Stimulated activated CD8-positive, alpha-beta memory T cell treated with anti-CD3 and anti-CD28 coated beads, Interleukin-4, amount 100 ng/mL, for 1 hour (primary cell): ENCODE measurements around the gene RNF128.
"Not testable (repeated sequence)": the region's sequence is repeated elsewhere in the genome, so short reads cannot be mapped to it uniquely, and the experiment has no call there.

Experiments
- DNase-seq, 2 donors: peaks; one replicate each; pipeline ENCODE4 v3.0.0-alpha.2; 2020; ENCODE audit warnings: low read depth in 2 of 2, low spot score in 1 of 2

RNF128 gene

DNA sequence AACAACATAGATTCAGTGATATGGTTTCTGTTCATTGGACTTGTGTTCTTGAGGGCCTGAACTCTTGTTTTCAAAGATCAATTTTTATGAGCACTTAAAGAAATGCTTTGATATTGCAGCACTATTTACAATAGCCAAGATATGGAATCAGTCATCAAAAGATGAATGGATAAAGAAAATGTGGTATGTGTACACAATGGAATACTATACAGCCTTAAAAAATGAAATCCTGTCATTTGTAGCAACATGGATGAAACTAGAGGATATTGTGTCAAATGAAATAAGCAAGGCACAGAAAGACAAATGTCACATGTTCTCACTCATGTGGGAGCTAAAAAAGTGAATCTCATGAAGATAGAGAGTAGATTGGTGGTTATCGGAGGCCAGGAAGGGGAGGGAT is 21.9 kb downstream of the RNF128 start:
- DNase-seq, result no peak

DNA sequence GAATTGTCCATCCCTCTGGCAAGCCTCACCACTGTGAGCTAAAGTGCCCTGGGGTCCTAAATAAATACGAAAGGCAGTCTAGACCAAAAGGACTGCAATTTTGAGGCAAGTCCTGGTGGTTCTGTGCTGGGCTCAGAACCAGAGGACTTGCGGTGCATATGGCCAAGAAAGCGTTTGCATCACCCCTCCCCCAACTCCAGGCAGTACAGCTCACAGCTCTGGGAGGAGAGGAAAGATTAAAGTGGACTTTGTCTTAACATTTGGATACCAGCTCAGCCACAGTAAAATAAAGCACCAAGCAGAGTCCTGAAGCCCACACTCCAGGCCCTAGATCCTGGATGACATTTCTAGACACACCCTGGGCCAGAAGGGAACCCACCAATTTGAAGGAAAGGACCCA is 24.9 kb downstream of the RNF128 start:
- no peak for DNase-seq

DNA sequence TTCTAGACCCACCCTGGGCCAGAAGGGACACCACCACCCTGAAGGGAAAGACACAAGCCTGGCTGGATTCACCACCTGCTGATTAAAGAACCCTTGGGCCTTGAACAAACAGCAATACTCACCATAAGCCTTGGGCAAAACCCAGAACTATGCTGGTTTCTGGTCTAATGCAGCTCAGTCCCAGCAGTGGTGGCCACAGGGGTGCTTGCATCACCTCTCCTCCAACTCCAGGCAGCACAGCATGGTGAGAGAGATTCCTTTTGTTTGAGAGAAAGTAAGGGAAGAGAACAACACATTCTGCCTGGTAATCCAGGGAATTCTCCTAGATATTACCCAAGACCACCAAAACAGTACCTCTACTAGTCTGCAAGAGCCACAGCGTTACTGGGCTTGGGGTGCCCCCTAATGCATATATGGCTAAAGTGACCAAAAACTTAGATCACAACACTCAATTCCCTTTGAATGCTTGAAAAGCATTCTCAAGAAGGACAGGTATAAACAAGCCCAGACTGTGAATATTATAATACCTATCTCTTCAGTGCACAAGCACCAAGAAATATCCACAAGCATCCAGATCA is 25.7 kb downstream of the RNF128 start:
- no peak for DNase-seq

DNA sequence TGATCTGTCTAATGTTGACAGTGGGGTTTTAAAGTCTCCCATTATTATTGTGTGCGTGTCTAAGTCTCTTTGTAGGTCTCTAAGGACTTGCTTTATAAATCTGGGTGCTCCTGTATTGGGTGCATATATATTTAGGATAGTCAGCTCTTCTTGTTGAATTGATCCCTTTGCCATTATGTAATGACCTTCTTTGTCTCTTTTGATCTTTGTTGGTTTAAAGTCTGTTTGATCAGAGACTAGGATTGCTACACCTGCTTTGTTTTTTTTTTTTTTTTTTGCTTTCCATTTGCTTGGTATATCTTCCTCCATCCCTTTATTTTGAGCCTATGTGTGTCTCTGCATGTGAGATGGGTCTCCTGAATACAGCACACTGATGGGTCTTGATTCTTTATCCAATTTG is 42.8 kb downstream of the RNF128 start:
- DNase-seq, result not testable (repeated sequence)

DNA sequence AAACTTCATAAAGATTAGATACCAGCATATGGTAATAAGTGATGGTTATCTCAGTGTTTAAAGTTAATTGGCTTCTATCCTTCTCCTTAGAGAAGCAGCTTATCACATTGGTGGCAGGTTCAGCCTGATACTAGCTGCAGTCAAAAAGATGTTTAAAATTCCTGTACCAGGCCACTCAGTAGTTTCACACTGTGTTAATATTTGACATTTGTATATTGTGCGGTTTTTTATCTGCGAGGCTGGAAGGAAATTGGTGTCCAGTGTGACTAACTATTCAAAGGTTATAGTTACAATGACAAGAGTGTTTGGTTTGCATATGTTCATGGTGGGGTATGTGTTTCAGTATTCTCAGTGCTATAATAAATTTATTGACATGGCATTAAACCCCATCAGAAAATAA is 48.5 kb downstream of the RNF128 start:
- DNase-seq, result no peak

DNA sequence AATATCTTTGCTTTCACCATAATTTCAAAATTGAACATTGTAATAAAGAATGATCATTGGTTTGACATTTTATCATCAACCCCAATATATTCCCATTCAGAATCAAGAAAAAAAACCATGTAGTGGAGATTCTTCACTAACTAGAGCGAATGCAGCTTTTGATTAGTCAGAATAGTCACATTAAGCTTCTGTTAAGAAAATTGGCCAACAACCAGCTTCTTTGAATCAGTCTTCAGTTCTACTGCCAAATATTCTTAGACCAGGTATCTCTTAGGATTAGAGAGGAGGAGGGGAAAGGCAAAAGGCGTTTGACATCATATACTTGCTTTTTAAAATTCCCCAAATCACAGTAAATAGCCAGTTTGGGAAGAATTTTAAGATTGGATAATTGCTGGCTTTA is 53.8 kb downstream of the RNF128 start:
- no peak for DNase-seq

DNA sequence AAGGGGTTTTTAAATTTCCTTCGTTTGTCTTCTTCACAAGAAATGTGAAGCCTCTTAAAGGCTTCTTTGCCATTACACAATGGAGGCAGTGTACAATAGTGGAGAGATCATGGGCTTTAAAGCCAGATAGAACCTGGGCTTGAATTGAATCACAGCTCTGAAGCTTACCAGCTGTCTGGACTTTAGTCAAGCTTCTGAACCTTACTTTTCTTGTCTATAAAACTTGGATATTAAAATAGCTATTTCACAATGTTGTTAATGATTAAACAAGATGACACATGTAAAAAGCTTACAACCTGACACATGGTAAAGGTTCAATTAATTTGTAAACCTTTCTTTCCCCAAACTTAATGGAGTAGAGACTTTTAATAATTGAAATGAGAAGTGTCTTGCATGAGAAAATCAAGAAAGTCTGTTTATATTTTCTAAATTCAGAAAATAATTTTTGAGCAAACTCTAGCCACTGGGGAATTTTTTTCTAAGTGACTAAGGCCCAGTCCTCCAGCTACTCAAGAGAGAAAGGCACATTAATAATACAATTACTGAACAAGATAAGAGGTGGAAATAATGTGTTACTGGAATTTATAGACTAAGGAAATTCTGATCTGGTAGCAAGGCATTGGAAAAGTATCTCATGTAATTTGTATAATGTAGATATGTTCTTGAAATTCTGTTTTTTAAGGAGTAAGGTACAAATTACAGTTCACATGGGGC is 54.3 kb downstream of the RNF128 start:
- DNase-seq, result no peak

DNA sequence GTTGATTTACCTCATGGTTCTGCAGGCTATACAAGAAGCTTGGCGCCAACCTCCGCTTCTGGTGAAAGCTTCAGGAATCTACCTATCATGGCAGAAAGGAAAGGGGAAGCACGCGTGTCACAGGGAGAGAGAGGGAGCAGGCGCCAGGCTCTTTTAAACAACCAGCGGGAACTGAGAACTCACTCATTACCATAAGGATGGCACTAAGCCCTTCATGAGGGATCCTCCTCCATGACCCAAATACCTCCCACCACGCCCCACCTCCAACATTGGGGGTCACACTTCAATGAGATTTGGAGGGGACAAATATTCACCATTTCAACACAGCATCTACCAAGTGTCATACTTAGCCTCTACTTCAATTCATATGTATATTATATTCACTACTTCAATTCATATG is 57.2 kb downstream of the RNF128 start:
- DNase-seq, result no peak

DNA sequence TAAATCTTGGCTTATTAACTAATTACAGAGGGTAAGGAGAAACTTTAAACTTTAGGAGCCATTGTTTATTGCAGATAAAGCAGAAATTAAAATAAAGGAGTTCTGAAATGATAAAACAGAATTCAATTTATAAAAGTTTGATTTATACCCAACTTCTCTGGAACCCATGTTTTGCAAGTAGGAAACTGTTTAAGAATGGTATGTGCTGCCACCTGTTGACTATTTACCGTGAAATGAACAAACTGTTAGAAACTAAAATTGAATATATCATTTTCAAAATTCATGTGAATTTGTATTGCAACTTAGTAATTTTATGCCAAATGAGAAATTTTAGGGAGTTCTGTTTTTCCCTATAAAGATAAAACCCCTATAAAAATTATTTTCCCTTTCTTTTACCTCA is 65.0 kb downstream of the RNF128 start:
- DNase-seq, result no peak

DNA sequence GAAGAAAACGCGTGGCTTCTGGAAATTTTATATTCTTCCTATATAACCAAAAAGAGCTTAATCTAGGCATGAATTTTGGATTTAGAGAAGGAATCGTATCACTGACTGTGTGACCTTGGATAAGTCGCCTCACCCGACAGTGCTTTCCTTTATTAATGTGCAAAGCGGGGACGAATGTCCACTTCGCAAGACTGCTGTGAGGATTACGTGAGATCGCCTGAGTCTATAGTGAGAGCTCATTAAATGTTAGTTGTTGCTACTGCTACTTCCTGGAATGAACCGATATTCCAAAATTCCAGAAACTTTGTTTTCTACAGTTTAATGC is 75.5 kb downstream of the RNF128 start:
- DNase-seq, result no peak

DNA sequence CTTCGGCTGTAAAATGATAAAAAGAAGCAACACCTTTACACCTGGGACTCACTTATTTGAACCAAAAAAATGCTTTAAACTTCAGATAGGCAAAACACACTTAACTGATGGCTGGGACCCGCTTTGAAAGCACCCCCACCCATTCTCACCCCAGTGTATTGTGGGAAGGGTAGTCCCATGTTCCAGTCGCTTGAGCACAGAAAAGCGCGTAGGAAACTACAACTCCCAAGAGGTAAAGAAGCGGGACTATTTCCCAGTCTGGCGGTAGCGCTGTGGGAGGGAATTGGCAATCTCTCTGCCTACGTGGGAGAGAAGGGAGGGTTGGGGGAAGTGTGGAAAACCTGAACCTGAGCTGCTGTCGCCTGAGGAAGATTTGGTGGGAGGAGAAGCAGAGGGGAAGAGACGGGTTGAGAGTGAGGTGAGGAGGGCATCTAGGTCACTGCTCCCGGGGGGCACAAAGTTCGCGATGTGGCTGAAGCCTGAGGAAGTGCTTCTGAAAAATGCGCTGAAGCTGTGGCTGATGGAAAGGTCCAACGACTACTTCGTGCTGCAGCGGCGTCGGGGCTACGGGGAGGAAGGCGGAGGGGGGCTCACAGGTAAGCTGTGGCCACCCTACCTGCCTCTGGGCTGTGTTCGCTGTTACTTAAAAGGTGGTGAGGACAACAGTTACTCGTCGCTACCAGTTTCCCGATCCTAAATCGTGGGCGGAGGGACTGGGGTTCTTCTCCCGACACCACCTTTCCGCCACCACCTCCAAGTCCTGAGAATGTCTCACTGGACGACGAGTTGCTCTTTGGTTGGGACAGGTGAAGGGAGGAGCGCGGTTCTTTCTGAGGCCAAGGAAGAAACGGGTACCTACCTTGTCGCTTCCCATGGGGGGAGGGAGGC is 76.1 kb downstream of the RNF128 start, which contains the start of gene TBC1D8B:
Gene TBC1D8B, plus strand, starts transcription at position 286 of the 888 bp plus-strand sequence. Its CDS starts 181 bp downstream, at position 467.
- DNase-seq, result no peak

DNA sequence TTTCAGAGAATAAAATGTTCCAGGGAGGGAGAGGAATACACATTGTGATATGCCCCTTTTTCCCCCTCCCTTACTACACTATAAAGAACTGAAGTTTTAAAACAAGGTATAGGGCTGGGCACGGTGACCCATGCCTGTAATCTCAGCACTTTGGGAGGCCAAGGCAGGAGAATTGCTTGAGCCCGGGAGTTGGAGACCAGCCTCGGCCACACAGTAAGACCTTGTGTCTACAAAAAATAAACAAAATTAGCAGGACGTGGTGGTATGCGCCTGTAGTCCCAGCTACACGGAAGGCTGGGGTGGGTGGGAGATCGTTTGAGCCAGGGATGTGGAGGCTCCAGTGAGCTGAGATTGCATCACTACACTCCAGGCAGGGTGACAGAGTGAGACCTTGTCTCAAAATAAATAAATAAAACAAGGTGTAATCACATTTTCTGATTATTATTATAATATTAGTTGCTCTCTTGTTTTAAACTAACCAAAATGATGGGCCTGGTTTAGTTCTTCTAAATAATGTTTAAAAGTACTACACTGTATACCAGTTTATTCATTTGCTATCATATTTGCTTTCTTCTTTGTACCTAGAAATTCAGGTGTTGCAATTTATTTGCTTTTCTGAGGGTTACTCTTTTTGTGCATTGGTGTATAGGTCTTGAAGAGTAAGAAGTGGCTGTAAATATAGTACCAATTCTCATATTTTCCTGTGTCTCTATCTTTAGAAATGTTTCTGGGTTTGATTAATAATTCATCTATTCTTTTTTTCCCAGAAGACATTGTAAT is 84.8 kb downstream of the RNF128 start:
- no peak for DNase-seq

DNA sequence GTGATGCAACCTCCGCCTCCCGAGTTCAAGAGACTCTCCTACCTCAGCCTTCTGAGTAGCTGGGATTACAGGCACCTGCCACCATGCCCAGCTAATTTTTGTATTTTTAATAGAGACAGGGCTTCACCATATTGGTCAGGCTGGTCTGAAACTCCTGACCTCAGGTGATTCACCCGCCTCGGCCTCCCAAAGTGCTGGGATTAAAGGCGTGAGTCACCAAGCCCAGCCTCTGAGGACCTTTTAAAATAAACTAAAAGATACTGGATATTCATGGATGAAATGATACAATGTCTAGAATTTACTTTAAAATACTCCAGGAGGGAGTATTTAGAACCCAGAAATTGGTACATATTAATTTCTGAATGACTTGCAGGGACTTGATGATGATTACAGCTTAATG is 86.4 kb downstream of the RNF128 start:
- not testable (repeated sequence) for DNase-seq

DNA sequence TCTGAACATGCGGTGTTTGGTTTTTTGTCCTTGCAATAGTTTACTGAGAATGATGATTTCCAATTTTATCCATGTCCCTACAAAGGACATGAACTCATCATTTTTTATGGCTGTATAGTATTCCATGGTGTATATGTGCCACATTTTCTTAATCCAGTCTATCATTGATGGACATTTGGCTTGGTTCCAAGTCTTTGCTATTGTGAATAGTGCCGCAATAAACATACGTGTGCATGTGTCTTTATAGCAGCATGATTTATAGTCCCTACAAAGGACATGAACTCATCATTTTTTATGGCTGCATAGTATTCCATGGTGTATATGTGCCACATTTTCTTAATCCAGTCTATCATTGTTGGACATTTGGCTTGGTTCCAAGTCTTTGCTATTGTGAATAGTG is 87.6 kb downstream of the RNF128 start:
- not testable (repeated sequence) for DNase-seq
